ENCODE measurements around the gene RTKN2.
"Not testable (repeated sequence)": the region's sequence is repeated elsewhere in the genome, so short reads cannot be mapped to it uniquely, and the experiment has no call there.

The RTKN2 gene

DNA sequence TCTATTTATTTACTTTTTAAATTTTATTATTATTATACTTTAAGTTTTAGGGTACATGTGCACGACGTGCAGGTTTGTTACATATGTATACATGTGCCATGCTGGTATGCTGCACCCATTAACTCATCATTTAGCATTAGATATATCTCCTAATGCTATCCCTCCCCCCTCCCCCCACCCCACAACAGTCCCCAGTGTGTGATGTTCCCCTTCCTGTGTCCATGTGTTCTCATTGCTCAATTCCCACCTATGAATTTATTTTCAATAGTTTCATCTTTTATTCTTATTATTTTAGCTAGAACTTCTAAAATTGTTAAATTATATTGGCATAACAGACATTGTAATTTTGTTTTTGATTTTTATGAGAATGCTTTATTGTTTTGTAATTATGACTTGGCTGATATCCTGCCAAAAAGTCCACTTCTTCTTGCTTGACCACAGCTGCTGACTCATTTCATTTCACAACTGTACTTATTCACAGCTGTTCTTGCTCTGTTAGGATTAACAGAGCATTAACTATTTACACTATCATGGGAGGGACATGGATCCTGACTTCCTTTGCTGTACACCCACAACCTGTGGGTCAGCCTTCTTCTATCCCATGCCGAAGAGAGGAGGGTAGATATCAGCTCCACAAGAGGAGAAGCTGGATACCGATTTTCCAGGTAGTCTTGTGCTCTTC is 25.5 kb downstream of the RTKN2 start:
- DNase-seq = peak; percentile 50 to 90 (median 86)
- H3K36me3 ChIP-seq (ENCODE audit: control insufficient read depth in 4 of 4, insufficient read depth in 4 of 4, low read length in 3 of 4); H3K9me3 ChIP-seq (ENCODE audit: control extremely low read depth in 1 of 5, control insufficient read depth in 4 of 5, insufficient read depth in 2 of 5, low read depth in 1 of 5, low read length in 4 of 5); POLR2A ChIA-PET; H3K27me3 ChIP-seq (replicated peaks in 2 of 5; ENCODE audit: control insufficient read depth in 4 of 5, insufficient read depth in 5 of 5, low read length in 4 of 5): not testable (repeated sequence)
- WGBS (ENCODE audit: insufficient coverage) = no CpG with 5 or more reads among the region's 4 CpGs
- H3K4me3 ChIP-seq (ENCODE audit: control insufficient read depth in 1 of 7, extremely low read depth in 1 of 7, insufficient read depth in 4 of 7, low read depth in 2 of 7, low read length in 6 of 7) = peak overlapping the region in 5 of 7 experiments; percentile 5 to 65 (median 33)
- H3K27ac ChIP-seq (ENCODE audit: insufficient read depth in 1 of 2, low read depth in 1 of 2, low read length in 2 of 2, poor library complexity in 1 of 2, severe bottlenecking in 2 of 2) = peak overlapping the region in 1 of 2 experiments; percentile 40
- H3K4me1 ChIP-seq (ENCODE audit: control extremely low read depth in 1 of 4, control insufficient read depth in 4 of 4, insufficient read depth in 4 of 4, low read length in 3 of 4) = peaks cover 11 to 29% (median 15%) of the 10 kb centered on the region in 4 experiments
- CTCF ChIA-PET = interaction anchor here (0.7 to 3.5 kb wide), 6 partner anchors 21 to 339 kb away, joined by 3 to 72 read pairs (median 4); no protein-coding TSS in a partner anchor

DNA sequence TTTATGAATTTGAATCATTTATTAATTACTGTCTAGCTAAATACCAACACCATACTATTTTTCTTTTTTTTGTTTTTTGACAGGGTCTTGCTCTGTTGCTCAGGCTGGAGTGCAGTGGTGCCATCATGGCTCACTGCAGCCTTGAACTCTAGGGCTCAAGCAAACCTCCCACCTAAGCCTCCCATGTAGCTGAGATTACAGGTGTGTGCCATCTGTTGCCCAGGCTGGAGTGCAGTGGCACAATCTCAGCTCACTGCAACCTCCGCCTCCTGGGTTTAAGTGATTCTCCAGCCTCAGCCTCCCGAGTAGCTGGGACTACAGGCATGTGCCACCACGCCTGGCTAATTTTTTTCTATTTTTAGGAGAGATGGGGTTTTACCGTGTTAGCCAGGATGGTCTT is 27.1 kb downstream of the RTKN2 start:
- CTCF ChIA-PET = interaction anchor here (0.6 kb wide), 1 partner anchor 916 kb away, joined by 3 read pairs; no protein-coding TSS in a partner anchor
- DNase-seq; H3K27ac ChIP-seq (ENCODE audit: insufficient read depth in 1 of 2, low read depth in 1 of 2, low read length in 2 of 2, poor library complexity in 1 of 2, severe bottlenecking in 2 of 2); H3K9me3 ChIP-seq (ENCODE audit: control extremely low read depth in 1 of 5, control insufficient read depth in 4 of 5, insufficient read depth in 2 of 5, low read depth in 1 of 5, low read length in 4 of 5); H3K36me3 ChIP-seq (ENCODE audit: control insufficient read depth in 4 of 4, insufficient read depth in 4 of 4, low read length in 3 of 4); POLR2A ChIA-PET; H3K27me3 ChIP-seq (replicated peaks in 2 of 5; ENCODE audit: control insufficient read depth in 4 of 5, insufficient read depth in 5 of 5, low read length in 4 of 5); H3K4me3 ChIP-seq (ENCODE audit: control insufficient read depth in 1 of 7, extremely low read depth in 1 of 7, insufficient read depth in 4 of 7, low read depth in 2 of 7, low read length in 6 of 7): not testable (repeated sequence)
- 100% methylated on average over 3 of the region's 4 CpGs for WGBS (ENCODE audit: insufficient coverage)
- H3K4me1 ChIP-seq (ENCODE audit: control extremely low read depth in 1 of 4, control insufficient read depth in 4 of 4, insufficient read depth in 4 of 4, low read length in 3 of 4) = peaks cover 11 to 27% (median 15%) of the 10 kb centered on the region in 4 experiments

GRCh38 chr10:62239994-62240393 is 28.6 kb downstream of the RTKN2 start:
- Histone ChIP-seq H3K27me3 (replicated peaks in 2 of 5; ENCODE audit: control insufficient read depth in 4 of 5, insufficient read depth in 5 of 5, low read length in 4 of 5) (no peaks in the 10 kb centered on the region), H3K4me1 (ENCODE audit: control extremely low read depth in 1 of 4, control insufficient read depth in 4 of 4, insufficient read depth in 4 of 4, low read length in 3 of 4) (peaks cover 11 to 27% (median 15%) of the 10 kb centered on the region in 4 experiments), H3K4me3 (ENCODE audit: control insufficient read depth in 1 of 7, extremely low read depth in 1 of 7, insufficient read depth in 4 of 7, low read depth in 2 of 7, low read length in 6 of 7) (no peak overlapping the region), H3K27ac (ENCODE audit: insufficient read depth in 1 of 2, low read depth in 1 of 2, low read length in 2 of 2, poor library complexity in 1 of 2, severe bottlenecking in 2 of 2) (peak overlapping the region in 1 of 2 experiments; percentile 43), H3K9me3 (ENCODE audit: control extremely low read depth in 1 of 5, control insufficient read depth in 4 of 5, insufficient read depth in 2 of 5, low read depth in 1 of 5, low read length in 4 of 5) (no peaks in the 10 kb centered on the region), H3K36me3 (ENCODE audit: control insufficient read depth in 4 of 4, insufficient read depth in 4 of 4, low read length in 3 of 4) (no peaks in the 10 kb centered on the region)
- peak in 2 of 3 donors; percentile 29 to 44 for DNase-seq
- ChIA-PET CTCF (interaction anchor here (1.2 to 1.6 kb wide), 2 partner anchors 9 to 201 kb away, joined by 5 to 7 read pairs; no protein-coding TSS in a partner anchor), POLR2A (no interaction called here)
- WGBS (ENCODE audit: insufficient coverage) = no CpG with 5 or more reads among the region's 5 CpGs

DNA sequence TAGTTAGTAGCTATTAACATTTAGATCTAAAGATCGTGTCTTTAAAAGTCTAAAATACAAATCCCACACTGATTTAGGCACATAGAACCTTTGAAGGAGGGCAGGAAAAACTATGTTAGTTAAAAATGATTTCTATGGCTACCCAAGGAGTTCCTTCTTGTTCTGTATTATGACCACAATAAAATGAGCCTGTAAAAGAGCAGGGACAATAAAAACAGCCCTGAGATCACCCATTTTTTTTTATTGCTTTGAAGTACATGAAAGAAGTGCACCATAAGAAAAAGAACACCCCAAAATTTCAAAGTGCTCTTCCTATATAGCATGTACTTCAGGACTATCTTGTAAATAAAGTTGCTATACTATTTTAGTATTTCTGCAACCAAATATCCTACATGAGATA is 29.8 kb downstream of the RTKN2 start:
- Histone ChIP-seq H3K4me1 (ENCODE audit: control extremely low read depth in 1 of 4, control insufficient read depth in 4 of 4, insufficient read depth in 4 of 4, low read length in 3 of 4) (peaks cover 9 to 18% (median 12%) of the 10 kb centered on the region in 4 experiments), H3K9me3 (ENCODE audit: control extremely low read depth in 1 of 5, control insufficient read depth in 4 of 5, insufficient read depth in 2 of 5, low read depth in 1 of 5, low read length in 4 of 5) (no peaks in the 10 kb centered on the region), H3K4me3 (ENCODE audit: control insufficient read depth in 1 of 7, extremely low read depth in 1 of 7, insufficient read depth in 4 of 7, low read depth in 2 of 7, low read length in 6 of 7) (no peak overlapping the region), H3K27me3 (replicated peaks in 2 of 5; ENCODE audit: control insufficient read depth in 4 of 5, insufficient read depth in 5 of 5, low read length in 4 of 5) (no peaks in the 10 kb centered on the region), H3K27ac (ENCODE audit: insufficient read depth in 1 of 2, low read depth in 1 of 2, low read length in 2 of 2, poor library complexity in 1 of 2, severe bottlenecking in 2 of 2) (no peak overlapping the region), H3K36me3 (ENCODE audit: control insufficient read depth in 4 of 4, insufficient read depth in 4 of 4, low read length in 3 of 4) (no peaks in the 10 kb centered on the region)
- no peak for DNase-seq
- no CpG with 5 or more reads among the region's 1 CpG for WGBS (ENCODE audit: insufficient coverage)
- POLR2A ChIA-PET = no interaction called here
- CTCF ChIA-PET = interaction anchor here (1.6 kb wide), 1 partner anchor 10 kb away, joined by 7 read pairs; no protein-coding TSS in a partner anchor

DNA sequence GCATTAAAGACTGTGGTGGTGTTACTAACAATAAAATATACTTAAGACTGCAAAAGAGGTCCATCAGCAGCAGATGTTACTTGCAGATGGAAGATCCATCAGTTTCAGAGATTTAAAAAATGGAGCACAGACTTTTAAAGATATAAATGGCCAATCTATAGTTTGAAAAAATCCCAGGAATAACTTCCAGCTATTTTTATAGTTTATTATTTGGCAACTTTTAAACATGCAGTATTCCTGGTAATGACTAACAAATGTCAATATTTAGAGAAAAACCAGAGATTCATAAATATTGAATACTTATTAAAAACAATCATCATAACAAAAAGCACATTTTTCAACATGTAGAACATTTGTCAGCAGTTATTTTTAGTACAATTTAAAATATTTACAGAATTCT is 30.7 kb downstream of the RTKN2 start:
- Histone ChIP-seq H3K27me3 (replicated peaks in 2 of 5; ENCODE audit: control insufficient read depth in 4 of 5, insufficient read depth in 5 of 5, low read length in 4 of 5) (no peaks in the 10 kb centered on the region), H3K9me3 (ENCODE audit: control extremely low read depth in 1 of 5, control insufficient read depth in 4 of 5, insufficient read depth in 2 of 5, low read depth in 1 of 5, low read length in 4 of 5) (no peaks in the 10 kb centered on the region), H3K27ac (ENCODE audit: insufficient read depth in 1 of 2, low read depth in 1 of 2, low read length in 2 of 2, poor library complexity in 1 of 2, severe bottlenecking in 2 of 2) (no peak overlapping the region), H3K4me3 (ENCODE audit: control insufficient read depth in 1 of 7, extremely low read depth in 1 of 7, insufficient read depth in 4 of 7, low read depth in 2 of 7, low read length in 6 of 7) (no peak overlapping the region), H3K4me1 (ENCODE audit: control extremely low read depth in 1 of 4, control insufficient read depth in 4 of 4, insufficient read depth in 4 of 4, low read length in 3 of 4) (peaks cover 3 to 9% (median 6%) of the 10 kb centered on the region in 4 experiments), H3K36me3 (ENCODE audit: control insufficient read depth in 4 of 4, insufficient read depth in 4 of 4, low read length in 3 of 4) (no peaks in the 10 kb centered on the region)
- ChIA-PET CTCF (no interaction called here), POLR2A (no interaction called here)
- no peak for DNase-seq

DNA sequence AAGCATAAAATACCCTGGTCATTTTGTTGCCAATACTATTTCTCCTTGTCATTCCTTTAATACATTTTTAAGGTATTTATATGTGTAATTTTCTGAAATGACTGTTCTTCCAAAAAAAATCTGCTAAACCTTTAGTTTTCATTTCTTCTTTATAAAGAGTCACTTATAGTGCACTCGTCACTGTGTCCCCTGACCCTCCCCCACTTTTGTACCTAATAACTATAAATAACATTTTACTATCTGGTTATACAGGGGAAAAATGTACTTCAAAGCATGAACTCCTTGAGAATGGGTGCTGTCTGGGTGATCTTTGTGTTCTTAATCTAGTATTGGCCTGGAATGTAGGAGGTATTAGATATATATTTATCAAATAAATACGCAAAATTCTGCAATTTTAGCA is 31.1 kb downstream of the RTKN2 start:
- H3K4me1 ChIP-seq (ENCODE audit: control extremely low read depth in 1 of 4, control insufficient read depth in 4 of 4, insufficient read depth in 4 of 4, low read length in 3 of 4) = peaks cover 3 to 7% (median 5%) of the 10 kb centered on the region in 4 experiments

DNA sequence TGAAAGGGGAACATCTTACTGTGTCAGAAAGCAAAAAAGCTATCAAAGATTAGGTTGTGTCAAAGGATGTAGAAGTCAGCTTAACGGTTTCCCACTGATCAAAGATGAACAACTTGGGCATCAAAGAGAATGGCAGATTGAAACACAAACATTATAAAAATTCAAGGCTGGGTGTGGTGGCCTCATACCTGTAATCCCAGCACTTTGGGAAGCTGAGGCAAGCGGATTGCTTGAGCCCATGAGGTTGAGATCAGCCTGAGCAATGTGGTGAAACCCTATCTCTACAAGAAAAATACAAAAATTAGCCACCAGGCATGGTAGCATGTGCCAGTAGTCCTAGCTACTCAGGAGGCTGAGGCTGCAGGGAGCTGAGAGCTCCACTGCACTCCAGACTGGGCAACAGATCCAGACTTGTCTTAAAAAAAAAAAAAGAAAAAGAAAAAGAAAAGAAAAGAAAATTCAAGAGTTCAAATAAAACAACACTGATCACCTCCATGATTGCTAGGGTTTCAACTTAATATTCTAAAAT is 34.5 kb downstream of the RTKN2 start:
- H3K4me1 ChIP-seq (ENCODE audit: control extremely low read depth in 1 of 4, control insufficient read depth in 4 of 4, insufficient read depth in 4 of 4, low read length in 3 of 4) = no peaks in the 10 kb centered on the region
- no peaks in the 10 kb centered on the region for H3K27me3 ChIP-seq (replicated peaks in 2 of 5; ENCODE audit: control insufficient read depth in 4 of 5, insufficient read depth in 5 of 5, low read length in 4 of 5)
- no peaks in the 10 kb centered on the region for H3K36me3 ChIP-seq (ENCODE audit: control insufficient read depth in 4 of 4, insufficient read depth in 4 of 4, low read length in 3 of 4)
- H3K27ac ChIP-seq (ENCODE audit: insufficient read depth in 1 of 2, low read depth in 1 of 2, low read length in 2 of 2, poor library complexity in 1 of 2, severe bottlenecking in 2 of 2) = no peak overlapping the region
- ChIA-PET CTCF (no interaction called here), POLR2A (no interaction called here)
- H3K9me3 ChIP-seq (ENCODE audit: control extremely low read depth in 1 of 5, control insufficient read depth in 4 of 5, insufficient read depth in 2 of 5, low read depth in 1 of 5, low read length in 4 of 5) = no peaks in the 10 kb centered on the region
- 100% methylated on average over 2 of the region's 2 CpGs for WGBS (ENCODE audit: insufficient coverage)
- no peak overlapping the region for H3K4me3 ChIP-seq (ENCODE audit: control insufficient read depth in 1 of 7, extremely low read depth in 1 of 7, insufficient read depth in 4 of 7, low read depth in 2 of 7, low read length in 6 of 7)
- no peak for DNase-seq

More for the DNA sequence above, 31.1 kb downstream of the RTKN2 start:
- Histone ChIP-seq H3K4me3 (ENCODE audit: control insufficient read depth in 1 of 7, extremely low read depth in 1 of 7, insufficient read depth in 4 of 7, low read depth in 2 of 7, low read length in 6 of 7) (no peak overlapping the region), H3K9me3 (ENCODE audit: control extremely low read depth in 1 of 5, control insufficient read depth in 4 of 5, insufficient read depth in 2 of 5, low read depth in 1 of 5, low read length in 4 of 5) (no peaks in the 10 kb centered on the region), H3K36me3 (ENCODE audit: control insufficient read depth in 4 of 4, insufficient read depth in 4 of 4, low read length in 3 of 4) (no peaks in the 10 kb centered on the region), H3K27me3 (replicated peaks in 2 of 5; ENCODE audit: control insufficient read depth in 4 of 5, insufficient read depth in 5 of 5, low read length in 4 of 5) (no peaks in the 10 kb centered on the region), H3K27ac (ENCODE audit: insufficient read depth in 1 of 2, low read depth in 1 of 2, low read length in 2 of 2, poor library complexity in 1 of 2, severe bottlenecking in 2 of 2) (no peak overlapping the region)
- no CpG with 5 or more reads among the region's 2 CpGs for WGBS (ENCODE audit: insufficient coverage)
- DNase-seq = no peak
- POLR2A ChIA-PET = no interaction called here
- CTCF ChIA-PET = interaction anchor here (1.5 kb wide), 1 partner anchor 8 kb away, joined by 5 read pairs; no protein-coding TSS in a partner anchor

All from common myeloid progenitor, CD34-positive (primary cell).